HG02678 (cell line): ENCODE measurements around the gene CRYBA4.
A peak's percentile ranks its signal among the peaks of the same experiment; 100 is the strongest.

Experiments
- ATAC-seq: cut with Tn5 transposase; IDR thresholded peaks from one replicate; pipeline ENCODE4 v1.9.1; 2021; ENCODE audit warnings: mild to moderate bottlenecking, moderate library complexity; ENCODE audit not compliant: unreplicated experiment

CRYBA4 gene

DNA sequence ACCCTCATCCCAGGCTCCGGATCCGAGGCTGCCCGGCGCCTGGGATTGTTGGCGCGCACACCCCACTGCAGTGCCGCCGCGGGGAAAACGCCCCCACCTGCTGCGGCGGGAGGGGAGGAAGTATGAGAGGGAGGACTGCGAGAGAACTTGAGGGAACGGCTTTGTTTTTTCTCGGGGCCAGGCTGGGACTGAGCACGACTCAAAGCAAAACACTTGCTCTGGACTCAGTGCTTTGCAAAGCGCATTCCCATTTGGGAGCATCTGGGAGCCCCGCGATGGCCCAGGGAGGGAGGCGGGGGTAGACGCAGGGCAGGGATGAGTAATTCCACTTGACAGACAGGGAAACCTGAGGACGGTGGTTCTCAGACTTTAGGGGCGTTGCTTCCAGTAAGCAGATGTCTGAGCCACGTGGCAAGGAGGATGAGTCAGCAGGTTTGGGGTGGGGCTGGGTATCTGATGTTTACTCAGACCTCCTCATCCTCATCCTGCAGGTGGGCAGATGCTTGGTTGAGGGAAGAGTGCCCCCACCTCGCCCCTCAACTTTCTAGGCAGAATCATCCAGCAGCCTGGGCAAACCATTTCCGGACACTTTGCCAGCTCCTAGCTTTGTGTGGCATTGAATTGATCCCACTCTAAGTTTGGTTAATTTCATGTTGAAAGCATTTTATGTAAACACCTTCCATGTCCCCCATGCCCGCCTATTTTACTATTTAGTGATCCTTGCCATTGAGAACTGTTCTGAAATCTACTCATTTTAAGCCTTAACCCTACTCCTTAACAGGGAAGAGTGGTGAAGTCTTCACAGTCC, 37.1 kb downstream of the CRYBA4 start:
- peak; percentile 72 for ATAC-seq

DNA sequence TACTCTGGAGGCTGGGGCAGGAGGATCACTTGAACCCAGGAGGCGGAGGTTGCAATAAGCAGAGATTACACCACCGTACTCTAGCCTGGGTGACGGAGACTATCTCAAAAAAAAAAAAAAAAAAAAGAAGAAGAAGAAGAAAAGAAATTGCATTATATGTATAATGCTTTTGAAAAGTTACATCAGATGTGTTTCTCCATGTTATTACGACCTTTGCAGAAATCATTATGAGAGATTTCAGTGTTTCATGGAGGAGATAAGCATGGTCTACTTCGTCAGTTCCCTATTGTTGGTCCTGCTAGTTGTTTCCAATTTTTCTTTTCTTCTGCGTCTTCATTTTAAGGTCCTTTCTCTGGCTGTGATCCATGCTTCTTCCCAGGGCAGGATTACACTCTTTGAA, 38.6 kb downstream of the CRYBA4 start:
- ATAC-seq: no peak

DNA sequence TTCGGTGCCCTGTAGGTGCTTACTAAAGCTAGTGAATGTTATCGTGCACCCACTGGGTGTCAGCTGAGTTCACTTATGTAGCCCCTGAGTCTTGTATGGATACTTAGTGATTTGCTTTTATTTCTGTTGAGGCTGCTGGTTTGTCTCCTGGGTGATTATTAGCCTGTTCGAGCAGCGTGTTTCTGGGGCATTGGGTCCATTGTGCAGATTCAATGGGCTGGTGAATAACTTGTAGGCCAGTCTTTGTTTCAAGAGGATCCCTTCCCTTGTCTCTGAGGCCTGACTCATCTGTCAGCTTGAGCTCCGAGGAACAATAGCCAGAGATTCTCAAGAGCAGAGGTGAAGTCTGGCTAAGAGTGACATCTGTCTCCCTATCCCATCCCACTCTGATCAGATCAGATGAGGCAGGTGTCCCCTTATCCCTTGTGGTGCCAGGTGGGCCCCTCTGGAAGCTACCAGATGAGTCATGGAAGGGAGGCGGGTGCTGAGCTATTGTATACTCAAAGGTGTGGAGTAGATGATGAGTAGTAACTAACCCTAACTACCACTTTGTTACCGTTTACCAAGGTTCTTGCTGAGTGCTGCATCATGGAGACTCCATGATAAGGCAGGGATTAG, 39.3 kb downstream of the CRYBA4 start:
- no peak for ATAC-seq

DNA sequence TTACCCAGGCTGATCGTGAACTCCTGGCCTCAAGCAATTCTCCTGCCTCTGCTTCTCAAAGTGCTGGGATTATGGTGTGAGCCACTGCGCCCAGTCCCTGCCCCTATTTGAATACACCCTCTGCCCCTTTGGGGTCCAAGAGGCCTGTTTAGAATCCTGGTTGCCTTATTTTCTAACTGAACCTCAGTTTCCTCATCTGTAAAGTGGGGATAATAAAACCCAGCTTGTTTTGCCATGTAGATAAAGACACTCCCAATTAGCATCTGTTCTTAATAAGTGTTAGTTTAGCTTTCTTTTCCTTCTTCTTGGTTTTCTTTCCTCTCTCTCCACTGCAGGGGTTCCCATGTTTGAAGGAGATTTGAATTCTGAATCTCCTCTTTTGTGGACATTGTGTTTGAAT, 40.4 kb downstream of the CRYBA4 start:
- no peak for ATAC-seq

DNA sequence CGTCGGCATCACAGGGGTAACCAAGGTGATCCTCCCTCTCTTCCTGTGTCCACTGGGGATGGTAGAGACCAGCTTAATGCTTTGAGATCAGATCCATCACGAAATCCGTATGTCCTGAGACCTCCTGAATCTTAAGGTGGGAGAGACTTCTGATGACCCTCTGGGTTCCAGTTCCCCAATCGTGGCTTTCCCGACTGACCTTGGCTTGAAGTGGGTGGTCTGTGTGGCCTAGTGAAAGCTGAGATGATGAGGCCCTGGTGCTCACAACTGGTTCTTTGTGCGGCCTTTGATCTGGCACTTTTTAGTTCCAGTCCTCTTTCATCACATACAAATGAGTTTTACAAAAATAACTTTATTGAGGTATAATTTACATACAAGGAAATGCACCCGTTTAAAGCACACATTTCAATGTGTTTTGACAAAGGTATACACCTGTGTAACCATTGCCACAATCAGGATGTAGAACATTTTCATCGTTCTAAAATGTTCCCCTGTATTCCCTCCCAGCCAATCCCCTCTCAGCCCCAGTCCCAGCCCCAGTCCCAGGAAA, 41.7 kb downstream of the CRYBA4 start:
- ATAC-seq: no peak

DNA sequence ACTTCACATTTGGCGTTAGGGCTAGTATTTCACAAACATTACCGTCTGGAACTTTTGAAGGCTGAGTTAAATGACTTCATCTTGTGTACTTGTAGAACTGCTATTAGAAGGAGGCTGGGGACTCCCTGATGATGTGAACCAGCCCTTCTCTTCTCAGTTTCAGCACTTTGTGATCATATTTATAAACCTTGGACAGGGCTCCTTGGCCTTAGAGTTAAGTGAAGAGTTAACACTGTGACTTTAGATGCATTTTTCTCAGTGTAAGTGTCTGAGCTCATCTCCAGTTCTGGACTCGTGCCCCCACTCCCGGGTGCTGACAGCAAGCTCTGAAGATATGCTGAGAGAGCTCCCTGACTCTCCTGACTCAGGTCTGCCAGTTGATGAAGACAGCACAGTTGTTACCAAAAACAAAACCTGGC, 44.1 kb downstream of the CRYBA4 start:
- ATAC-seq: no peak

DNA sequence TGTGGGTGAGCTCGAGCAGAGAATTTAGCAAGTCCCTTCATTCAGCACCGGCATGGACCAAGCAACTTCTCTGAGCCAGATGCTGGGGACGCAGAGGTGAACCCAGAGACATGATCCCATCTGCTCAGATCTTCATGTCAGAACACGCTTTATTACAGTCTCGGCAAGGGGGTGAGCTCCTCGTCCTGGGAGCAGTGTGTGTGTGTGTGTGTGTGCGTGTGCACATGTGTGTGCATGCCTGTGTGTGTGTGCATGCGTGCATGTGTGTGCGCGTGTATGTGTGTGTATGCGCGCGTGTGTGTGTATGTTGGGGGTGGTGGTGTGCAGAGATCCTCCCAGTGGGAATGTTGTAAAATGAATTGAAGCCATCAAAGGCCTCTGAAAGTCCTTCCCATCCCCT, 45.4 kb downstream of the CRYBA4 start:
- ATAC-seq: no peak

DNA sequence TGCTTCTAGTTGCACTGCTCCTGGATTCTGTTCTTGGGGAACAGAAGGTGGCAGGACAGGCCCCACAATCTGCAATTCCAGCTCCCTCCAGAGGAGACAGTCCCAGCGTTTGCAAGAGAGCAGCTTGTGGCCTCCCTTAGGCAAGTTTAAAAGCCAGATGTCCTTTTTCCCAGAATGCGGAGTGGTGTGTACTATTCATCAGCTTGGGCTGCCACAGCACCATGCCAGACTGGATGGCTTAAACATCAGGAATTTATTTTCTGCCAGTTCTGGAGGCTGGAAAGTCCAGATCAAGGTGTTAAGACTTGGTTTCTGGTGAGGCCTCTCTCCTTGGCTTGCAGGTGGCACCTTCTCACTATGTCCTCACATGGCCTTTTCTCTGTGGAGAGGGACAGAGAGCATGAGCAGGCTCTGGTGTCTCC, 47.3 kb downstream of the CRYBA4 start:
- ATAC-seq: no peak

DNA sequence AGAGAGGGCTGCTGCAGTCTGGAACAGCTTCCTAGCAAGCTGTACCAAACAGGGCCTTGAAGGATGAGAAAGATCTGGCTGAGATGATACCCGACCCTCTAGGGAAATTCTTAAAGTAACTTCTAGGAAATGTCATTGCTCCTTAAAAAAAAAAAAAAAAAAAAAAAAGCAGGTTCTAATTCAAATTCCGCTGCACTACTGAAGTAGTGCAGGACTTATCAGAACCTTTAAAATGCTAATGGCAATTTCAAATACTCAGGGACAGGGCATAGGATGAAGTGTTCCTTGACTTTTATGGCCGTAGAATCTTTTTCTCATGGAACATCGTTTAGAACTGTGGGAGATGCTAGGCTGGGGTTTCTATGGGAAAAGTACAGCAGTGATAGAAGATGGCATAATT, 48.7 kb downstream of the CRYBA4 start:
- ATAC-seq: no peak

DNA sequence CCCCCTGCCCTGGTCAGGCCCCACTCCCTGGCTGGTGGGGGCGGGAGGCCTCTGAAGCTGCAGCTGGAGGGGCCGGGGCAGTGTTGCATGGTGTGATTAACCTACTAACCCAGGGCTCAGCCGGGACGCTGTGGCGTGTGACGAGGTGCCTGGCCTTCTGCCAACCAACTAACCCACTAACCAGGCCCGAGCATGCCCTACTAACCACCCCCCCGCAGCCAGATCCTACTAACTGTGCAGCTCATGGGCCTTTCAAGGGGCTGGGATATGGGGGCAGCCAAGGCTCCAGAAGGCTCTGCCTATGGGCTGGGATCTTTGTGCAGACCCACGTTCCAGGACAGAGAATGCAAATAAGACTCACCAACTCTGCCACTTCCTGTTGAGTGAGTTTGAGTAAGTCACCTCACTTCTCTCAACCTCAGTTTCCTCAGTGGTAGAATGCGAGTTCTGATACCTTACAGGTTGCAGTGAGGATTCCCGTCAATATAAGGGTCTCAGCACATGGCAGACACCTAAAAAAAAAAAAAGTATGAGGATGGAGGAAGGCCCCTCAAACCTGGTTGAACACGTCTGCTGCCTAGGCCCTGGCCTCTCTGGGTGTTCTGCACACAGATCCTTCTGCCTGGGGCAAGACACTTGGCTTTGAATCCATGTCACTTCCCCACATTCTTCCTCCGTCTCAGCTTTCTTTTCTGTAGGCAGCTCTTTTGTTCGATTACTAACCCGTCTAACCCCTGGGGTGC, 49.7 kb downstream of the CRYBA4 start:
- no peak for ATAC-seq

DNA sequence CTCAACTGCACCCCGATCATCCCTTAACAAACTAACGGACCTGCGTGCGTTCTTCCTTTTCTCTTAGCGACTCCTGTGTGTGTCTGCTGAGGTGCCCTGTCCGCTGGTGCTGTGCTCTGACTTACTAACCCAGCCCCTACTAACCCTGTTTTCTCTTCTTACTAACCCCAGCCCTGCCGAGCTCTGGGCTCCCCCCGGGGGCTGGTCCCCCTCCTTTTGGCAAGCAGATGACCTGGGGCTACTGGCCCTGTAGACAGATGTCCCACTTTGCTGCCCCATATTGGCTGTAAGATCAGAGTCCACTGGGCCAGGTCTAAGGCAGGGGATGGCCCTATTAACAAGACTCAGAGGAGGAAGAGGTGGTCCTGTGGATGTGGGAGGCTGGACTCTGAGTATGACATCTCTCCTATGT, 50.3 kb downstream of the CRYBA4 start:
- ATAC-seq: peak; percentile 11

DNA sequence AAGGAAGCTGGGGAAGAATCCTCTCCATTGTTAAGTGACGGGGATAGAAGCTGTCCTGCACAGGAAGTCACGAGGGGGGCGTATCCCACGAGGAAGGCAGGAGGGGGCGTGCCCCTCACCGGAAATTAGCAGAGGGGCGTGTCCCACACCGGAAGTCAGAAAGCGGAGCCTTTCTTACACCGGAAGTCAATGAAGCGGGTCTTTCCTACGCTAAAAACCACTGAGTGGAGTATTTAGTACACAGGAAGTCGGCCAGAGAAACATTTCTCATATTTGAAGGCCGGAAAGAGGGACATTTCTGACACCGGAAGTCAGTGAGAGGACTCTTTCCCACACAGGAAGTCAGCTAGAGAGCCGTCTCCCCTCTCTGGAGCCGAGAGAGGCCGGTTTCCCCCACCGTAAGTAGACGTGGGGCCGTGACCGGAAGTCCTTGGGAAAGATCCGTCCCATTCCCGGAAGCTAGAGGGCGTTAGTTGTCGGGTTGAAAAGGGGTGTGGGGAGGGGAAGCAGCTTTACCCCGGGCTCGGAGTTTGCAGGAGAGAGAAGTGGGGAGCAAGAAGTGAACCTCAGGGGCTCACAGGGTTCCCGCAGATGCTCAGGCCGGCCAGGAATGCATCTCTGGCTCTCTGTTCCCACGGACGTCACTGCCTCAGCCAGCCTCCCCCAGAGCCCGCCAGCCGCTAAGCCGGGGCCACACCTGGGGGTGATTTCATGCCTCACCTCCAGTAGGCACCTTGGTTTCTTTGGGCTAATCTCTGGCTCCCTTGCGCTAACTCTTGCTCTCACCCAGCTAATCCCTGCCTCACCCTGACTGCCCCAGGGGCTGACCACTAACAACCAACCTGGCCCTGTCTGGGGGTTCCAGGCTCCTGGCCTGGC, 51.1 kb downstream of the CRYBA4 start:
- ATAC-seq: peak; percentile 73

DNA sequence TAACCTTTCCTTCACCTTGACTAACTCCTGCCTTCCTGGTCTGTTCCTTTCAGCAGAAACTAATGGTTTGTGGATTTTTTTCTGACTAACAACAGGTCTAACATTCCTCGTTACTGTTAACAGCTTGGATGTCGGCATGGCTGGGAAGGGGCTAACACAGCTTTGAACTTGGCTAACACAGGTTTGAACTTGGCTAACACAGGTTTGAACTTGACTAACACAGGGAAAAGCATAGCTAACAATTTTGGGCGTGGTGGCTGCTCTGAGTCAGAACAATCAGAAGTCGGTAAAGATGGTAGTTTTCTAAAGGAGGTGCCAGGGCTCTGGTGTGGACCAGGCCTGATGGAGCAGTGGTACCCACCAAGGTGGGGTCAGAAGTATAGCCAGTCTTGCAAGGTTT, 51.7 kb downstream of the CRYBA4 start:
- ATAC-seq: no peak

DNA sequence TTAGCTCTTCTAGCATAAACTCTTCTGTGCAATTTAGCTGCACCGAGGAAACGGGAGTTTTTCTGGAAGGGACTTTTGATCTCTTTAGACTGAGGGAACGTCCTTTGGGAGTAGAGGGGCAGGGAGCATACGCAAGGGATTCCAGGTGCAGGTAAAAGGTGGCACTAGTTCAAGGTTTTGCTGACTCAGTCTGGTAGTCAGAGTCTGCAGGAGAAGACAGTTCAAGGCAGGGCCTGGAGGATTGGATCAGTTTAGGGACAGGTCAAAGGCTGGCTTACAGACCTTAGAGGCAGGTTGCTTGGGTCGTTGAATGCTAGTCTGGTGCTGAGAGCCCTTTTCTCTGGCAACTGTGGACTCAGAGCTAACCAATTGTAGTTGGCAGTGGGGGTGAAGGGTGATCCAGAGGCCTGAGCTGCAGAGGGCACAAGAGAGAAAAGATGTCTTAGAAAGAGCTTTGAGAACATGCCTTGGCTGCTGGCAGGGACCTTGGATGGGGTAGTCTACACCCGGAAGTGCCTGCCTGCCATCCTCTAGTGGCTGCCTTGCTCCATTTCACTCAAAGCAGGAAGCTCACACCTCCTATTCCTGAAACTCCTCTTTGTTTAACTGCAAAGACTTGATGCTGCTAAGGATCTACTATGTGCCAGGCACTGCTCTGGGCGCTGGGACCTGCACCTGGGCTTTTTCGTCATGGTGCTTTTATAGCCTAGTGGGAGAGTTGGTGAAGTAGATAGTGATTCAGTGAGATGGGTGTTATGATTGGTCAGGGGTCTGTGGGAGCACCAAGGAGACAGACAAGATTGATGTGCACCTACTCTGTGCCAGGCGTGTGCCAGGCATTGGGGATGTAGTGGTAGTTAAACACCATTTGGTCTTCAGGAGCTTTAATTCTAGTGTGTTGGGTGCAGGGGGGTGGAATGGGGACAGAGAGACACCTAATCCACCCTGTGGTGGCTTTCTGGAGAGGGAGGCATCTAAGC, 52.7 kb downstream of the CRYBA4 start:
- no peak for ATAC-seq

DNA sequence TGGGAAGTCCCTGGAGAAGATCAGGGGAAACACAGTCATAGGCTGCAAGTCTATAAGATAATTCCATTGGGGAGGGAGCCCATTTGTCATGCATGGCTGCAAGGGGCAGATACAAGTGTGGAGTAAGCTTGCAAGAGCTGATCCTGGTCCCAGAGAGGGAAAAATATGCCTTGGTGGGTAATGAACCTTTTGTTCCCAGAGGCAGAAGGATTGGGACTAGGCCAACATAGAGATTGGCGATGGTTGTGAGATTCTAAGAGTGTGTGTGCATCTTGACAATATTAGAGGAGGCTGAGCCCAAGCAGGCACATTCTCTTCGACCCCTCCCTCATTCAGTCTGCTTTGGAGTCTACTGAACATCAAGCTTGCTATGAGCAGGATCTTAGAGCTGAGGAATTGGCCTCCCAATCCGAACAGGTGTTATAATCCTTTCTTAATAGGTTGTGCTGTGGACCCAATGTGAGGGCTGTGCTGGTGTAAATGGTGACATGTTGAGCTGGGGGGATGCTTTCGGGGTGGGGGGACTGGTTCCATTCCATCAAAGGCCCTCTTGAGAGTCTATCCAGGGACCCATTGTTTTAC, 54.0 kb downstream of the CRYBA4 start:
- ATAC-seq: no peak

DNA sequence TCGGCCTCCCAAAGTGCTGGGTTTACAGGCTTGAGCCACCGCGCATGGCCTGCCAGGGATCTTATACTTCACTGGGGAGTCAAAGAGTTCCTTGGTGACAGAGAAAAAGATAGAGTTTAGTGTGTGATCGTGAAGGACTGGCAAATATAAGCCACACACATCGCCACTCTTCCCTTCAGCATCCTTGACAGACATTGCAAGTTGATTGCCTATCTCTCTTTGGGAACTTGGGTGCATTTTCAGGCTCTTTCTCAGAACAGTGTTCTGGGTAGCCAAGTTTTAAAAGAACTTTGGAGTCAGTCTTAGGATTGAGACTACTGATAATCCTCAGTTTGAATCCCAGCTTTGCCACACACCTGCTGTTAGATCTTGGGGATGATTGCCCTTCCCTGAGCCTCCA, 55.5 kb downstream of the CRYBA4 start:
- ATAC-seq: no peak

DNA sequence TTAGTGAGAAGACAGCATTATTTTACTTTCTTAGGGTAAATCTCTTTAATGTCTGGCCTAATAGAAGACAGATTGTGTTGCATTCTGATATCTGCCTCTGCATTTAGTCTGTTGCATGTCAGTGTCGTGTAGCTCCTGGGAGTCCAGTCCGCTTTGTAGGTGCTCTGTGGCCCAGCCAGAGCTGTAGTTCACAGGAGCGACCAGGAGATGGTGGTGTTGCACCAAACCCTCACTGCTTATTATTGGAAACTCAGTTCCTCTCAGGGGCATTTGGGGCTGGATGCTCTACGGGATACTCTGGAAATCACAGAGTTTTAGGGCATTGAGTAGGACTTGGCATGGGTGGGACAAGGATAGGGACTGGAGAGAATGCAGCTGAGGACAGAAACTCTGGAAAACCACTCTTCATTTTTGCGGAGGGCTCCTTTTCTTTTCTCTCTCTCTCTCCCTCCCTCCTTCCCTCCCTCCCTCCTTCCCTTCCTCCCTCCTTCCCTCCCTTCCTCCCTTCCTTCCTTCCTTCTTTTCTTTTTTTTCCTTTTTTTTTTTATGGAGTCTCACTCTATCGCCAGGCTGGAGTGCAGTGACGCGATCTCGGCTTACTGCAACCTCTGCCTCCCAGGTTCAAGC, 57.4 kb downstream of the CRYBA4 start:
- ATAC-seq: no peak
